GM23338 (cell line): ENCODE measurements around the gene FES. TPM values are rescaled to one million over a fixed set of nuclear protein-coding genes. Genes with fewer than 3 reads are reported as not detected.

Source experiments
- ATAC-seq: fragments of 200-7000 bp; cut with Tn5 transposase; 3 replicates; pipeline ENCODE4 v1.9.1; 2020
- DNase-seq: peaks from one replicate; pipeline ENCODE4 v3.0.0-alpha.2; 2015; ENCODE audit warnings: low spot score
- H2AFZ ChIP-seq: fragments of 200-600 bp; sonication (generic); 2 replicates; pipeline ENCODE4 v1.8.0; 2016; ENCODE audit warnings: antibody characterized with exemption, mild to moderate bottlenecking, moderate library complexity
- H3F3A ChIP-seq: fragments of 200-600 bp; sonication (generic); replicated peaks from 2 replicates; pipeline ENCODE4 v1.8.0; 2017; ENCODE audit warnings: antibody characterized with exemption, mixed run types, low read depth
- H3K27ac ChIP-seq: fragments of 200-600 bp; sonication (generic); 2 replicates; pipeline ENCODE4 v1.6.1; 2016; ENCODE audit warnings: low read depth
- H3K27me3 ChIP-seq: fragments of 200-600 bp; sonication (generic); 2 replicates; pipeline ENCODE4 v1.8.0; 2016; ENCODE audit warnings: mild to moderate bottlenecking, mixed run types, moderate library complexity; ENCODE audit not compliant: insufficient read depth
- H3K36me3 ChIP-seq: fragments of 200-600 bp; sonication (generic); 2 replicates; pipeline ENCODE4 v1.8.0; 2016; ENCODE audit warnings: mild to moderate bottlenecking; ENCODE audit not compliant: insufficient read depth
- H3K4me1 ChIP-seq: fragments of 200-600 bp; sonication (generic); 2 replicates; pipeline ENCODE4 v1.8.0; 2016; ENCODE audit warnings: mild to moderate bottlenecking, moderate library complexity; ENCODE audit not compliant: insufficient read depth
- H3K4me2 ChIP-seq: fragments of 200-600 bp; sonication (generic); 2 replicates; pipeline ENCODE4 v1.7.1; 2017; ENCODE audit warnings: mixed run types
- H3K4me3 ChIP-seq: fragments of 200-600 bp; sonication (generic); 2 replicates; pipeline ENCODE4 v1.6.1; 2016; ENCODE audit warnings: mixed run types
- H3K79me2 ChIP-seq: fragments of 200-600 bp; sonication (generic); replicated peaks from 2 replicates; pipeline ENCODE4 v1.8.0; 2017; ENCODE audit warnings: mild to moderate bottlenecking; ENCODE audit not compliant: insufficient read depth
- H3K9me2 ChIP-seq: fragments of 200-600 bp; sonication (generic); 2 replicates; pipeline ENCODE4 v1.8.0; 2017; ENCODE audit not compliant: insufficient read depth
- H4K20me1 ChIP-seq: fragments of 200-600 bp; sonication (generic); replicated peaks from 2 replicates; pipeline ENCODE4 v1.8.0; 2017; ENCODE audit warnings: mild to moderate bottlenecking; ENCODE audit not compliant: insufficient read depth
- H3K27ac Mint-ChIP-seq: 2 replicates; pipeline ENCODE4 v1.8.0; 2020; ENCODE audit warnings: inconsistent platforms, mild to moderate bottlenecking, moderate library complexity, mixed read lengths
- H3K27me3 Mint-ChIP-seq: 3 replicates; pipeline ENCODE4 v1.8.0; 2022; ENCODE audit warnings: low read depth, mild to moderate bottlenecking, moderate library complexity, mixed read lengths, inconsistent platforms; ENCODE audit not compliant: insufficient read depth, poor library complexity
- H3K36me3 Mint-ChIP-seq: 3 replicates; pipeline ENCODE4 v1.8.0; 2021; ENCODE audit warnings: low read depth, mild to moderate bottlenecking, inconsistent platforms, moderate library complexity, mixed read lengths
- H3K4me1 Mint-ChIP-seq: 3 replicates; pipeline ENCODE4 v1.8.0; 2020; ENCODE audit warnings: mild to moderate bottlenecking, inconsistent platforms, mixed read lengths
- H3K4me3 Mint-ChIP-seq: 3 replicates; pipeline ENCODE4 v1.8.0; 2021; ENCODE audit warnings: moderate library complexity, mild to moderate bottlenecking, inconsistent platforms, mixed read lengths
- H3K9me3 Mint-ChIP-seq: 3 replicates; pipeline ENCODE4 v1.8.0; 2020; ENCODE audit warnings: moderate library complexity, mild to moderate bottlenecking, inconsistent platforms, mixed read lengths
- CREB1 ChIP-seq: fragments of 250-450 bp; sonication (Bioruptor Pico); IDR thresholded peaks from 2 replicates; pipeline ENCODE4 v1.5.0; 2020; ENCODE audit warnings: low read depth, mild to moderate bottlenecking, moderate library complexity
- EZH2phosphoT487 ChIP-seq: fragments of 200-600 bp; sonication (generic); IDR thresholded peaks from one replicate; pipeline ENCODE4 v1.8.1; 2018; ENCODE audit warnings: antibody characterized with exemption; ENCODE audit not compliant: unreplicated experiment
- JUNB ChIP-seq: IDR thresholded peaks from one replicate; pipeline ENCODE4 v1.6.1; 2016; ENCODE audit warnings: antibody characterized with exemption; ENCODE audit not compliant: unreplicated experiment
- NANOG ChIP-seq: IDR thresholded peaks from 2 replicates; pipeline ENCODE4 v1.6.1; 2016; ENCODE audit warnings: antibody characterized with exemption, borderline replicate concordance
- POLR2AphosphoS5 ChIP-seq: IDR thresholded peaks from 2 replicates; pipeline ENCODE4 v1.6.1; 2016; ENCODE audit warnings: antibody characterized with exemption, low read depth
- ZNF114 ChIP-seq: fragments of 250-450 bp; sonication (Bioruptor Pico); IDR thresholded peaks from 2 replicates; pipeline ENCODE4 v1.5.0; 2020; ENCODE audit warnings: mild to moderate bottlenecking, moderate library complexity
- polyA plus RNA-seq: library from polyadenylated mRNA; unstranded; fragments of >200 nt; fragmentation: Nextera tagmentation; extraction: Ambion mirVana; gene quantifications from 2 replicates; pipeline ENCODE4 v1.2.1, GENCODE V29; 2016
- total RNA-seq: library from RNA; depleted of rRNA; stranded (reverse); fragments of >200 nt; shearing (Covaris generic); gene quantifications from 2 replicates; pipeline ENCODE4 v1.2.3, GENCODE V29; 2014
- TF ChIP-seq, protein P1 (sequence below): IDR thresholded peaks from one replicate; pipeline ENCODE4 v1.6.1; 2018; ENCODE audit warnings: antibody characterized with exemption; ENCODE audit not compliant: unreplicated experiment
- TF ChIP-seq, protein P2 (sequence below), 2 experiments: fragments of 200-600 bp in 1 of 2; sonication (generic) in 1 of 2; conservative IDR thresholded peaks; 2 replicates each; pipeline versions ENCODE4 v1.5.1 to v1.6.1; 2016 to 2017; ENCODE audit warnings: antibody characterized with exemption in 2 of 2, low read depth in 2 of 2, mild to moderate bottlenecking in 2 of 2, moderate library complexity in 1 of 2

Gene FES
- total and polyA plus RNA-seq, 2 experiments from 2014 or later, result 2.7 to 14.4 TPM

DNA sequence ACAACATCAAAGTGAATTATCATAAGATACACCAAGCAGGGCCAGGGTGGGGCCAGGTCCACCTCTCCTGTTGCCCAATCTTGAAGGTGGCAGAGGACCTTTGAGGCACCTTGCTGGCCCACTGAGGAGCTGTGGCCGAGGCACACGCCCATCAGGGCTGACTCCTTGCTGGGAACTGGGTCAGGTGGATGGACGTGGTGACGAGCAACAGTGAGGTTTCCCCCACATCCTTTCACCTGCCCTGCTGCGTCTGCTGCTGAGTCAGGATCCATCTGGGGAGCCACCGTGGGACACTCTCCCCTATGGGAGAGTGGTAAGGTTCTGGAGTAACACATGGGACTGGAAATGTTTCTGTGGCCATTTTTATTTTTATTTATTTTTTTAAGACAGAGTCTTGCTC lies 33.2 kb upstream of the FES start:
- ATAC-seq (no peak), DNase-seq (no peak)
- H3K9me3 Mint-ChIP-seq, result no peaks in the 10 kb centered on the region; the same call in 2 of the 3 replicates
- H3F3A ChIP-seq, result no peaks in the 10 kb centered on the region
- no peaks in the 10 kb centered on the region for H3K9me2 ChIP-seq
- no peak overlapping the region for H3K4me3 Mint-ChIP-seq
- H3K27ac Mint-ChIP-seq, result no peak overlapping the region
- TF ChIP-seq JUNB (no peak), ZNF114 (CRISPR knock-in tag) (no peak), POLR2AphosphoS5 (no peak)
- H3K4me1 ChIP-seq, result no peaks in the 10 kb centered on the region
- no peak overlapping the region for H3K27ac ChIP-seq
- no peaks in the 10 kb centered on the region for H3K36me3 ChIP-seq
- no peak overlapping the region for H3K4me3 ChIP-seq
- no peaks in the 10 kb centered on the region for H3K79me2 ChIP-seq
- no peaks in the 10 kb centered on the region for H3K36me3 Mint-ChIP-seq
- no peak overlapping the region for H2AFZ ChIP-seq
- no peaks in the 10 kb centered on the region for H3K27me3 ChIP-seq
- no peaks in the 10 kb centered on the region; the same call in 2 of the 3 replicates for H3K4me1 Mint-ChIP-seq
- H3K4me2 ChIP-seq, result no peak overlapping the region
- no peaks in the 10 kb centered on the region for H4K20me1 ChIP-seq
- no peaks in the 10 kb centered on the region for H3K27me3 Mint-ChIP-seq

DNA sequence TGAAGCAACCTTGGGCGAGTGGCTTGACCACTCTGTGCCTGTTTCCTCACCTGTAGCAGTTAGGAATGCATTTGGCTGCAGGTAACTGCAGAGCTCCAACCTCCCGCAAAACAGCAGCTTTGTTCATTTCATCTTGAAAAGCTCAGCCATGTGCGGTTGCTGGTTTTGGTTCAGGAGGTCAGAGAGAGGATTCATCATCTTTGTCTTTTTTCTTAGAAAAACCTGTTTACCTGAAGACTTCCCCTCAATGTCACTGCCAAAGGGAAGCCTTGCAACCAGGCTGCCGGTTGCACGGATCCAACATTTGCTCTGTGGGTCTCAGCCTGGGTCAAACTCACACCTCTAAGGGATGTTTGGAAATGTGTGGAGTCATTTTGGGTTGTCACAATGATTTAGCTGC lies 32.4 kb upstream of the FES start:
- Histone ChIP-seq H2AFZ (no peak overlapping the region), H3F3A (no peaks in the 10 kb centered on the region), H3K27me3 (no peaks in the 10 kb centered on the region), H3K4me3 (no peak overlapping the region), H3K27ac (no peak overlapping the region), H3K4me1 (no peaks in the 10 kb centered on the region), H3K9me2 (no peaks in the 10 kb centered on the region), H4K20me1 (no peaks in the 10 kb centered on the region), H3K4me2 (no peak overlapping the region), H3K79me2 (no peaks in the 10 kb centered on the region), H3K36me3 (no peaks in the 10 kb centered on the region)
- H3K9me3 Mint-ChIP-seq, result no peaks in the 10 kb centered on the region; the same call in 2 of the 3 replicates
- TF ChIP-seq POLR2AphosphoS5, result no peak
- TF ChIP-seq, protein P1, sequence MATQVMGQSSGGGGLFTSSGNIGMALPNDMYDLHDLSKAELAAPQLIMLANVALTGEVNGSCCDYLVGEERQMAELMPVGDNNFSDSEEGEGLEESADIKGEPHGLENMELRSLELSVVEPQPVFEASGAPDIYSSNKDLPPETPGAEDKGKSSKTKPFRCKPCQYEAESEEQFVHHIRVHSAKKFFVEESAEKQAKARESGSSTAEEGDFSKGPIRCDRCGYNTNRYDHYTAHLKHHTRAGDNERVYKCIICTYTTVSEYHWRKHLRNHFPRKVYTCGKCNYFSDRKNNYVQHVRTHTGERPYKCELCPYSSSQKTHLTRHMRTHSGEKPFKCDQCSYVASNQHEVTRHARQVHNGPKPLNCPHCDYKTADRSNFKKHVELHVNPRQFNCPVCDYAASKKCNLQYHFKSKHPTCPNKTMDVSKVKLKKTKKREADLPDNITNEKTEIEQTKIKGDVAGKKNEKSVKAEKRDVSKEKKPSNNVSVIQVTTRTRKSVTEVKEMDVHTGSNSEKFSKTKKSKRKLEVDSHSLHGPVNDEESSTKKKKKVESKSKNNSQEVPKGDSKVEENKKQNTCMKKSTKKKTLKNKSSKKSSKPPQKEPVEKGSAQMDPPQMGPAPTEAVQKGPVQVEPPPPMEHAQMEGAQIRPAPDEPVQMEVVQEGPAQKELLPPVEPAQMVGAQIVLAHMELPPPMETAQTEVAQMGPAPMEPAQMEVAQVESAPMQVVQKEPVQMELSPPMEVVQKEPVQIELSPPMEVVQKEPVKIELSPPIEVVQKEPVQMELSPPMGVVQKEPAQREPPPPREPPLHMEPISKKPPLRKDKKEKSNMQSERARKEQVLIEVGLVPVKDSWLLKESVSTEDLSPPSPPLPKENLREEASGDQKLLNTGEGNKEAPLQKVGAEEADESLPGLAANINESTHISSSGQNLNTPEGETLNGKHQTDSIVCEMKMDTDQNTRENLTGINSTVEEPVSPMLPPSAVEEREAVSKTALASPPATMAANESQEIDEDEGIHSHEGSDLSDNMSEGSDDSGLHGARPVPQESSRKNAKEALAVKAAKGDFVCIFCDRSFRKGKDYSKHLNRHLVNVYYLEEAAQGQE, result no peak
- TF ChIP-seq, protein P2, sequence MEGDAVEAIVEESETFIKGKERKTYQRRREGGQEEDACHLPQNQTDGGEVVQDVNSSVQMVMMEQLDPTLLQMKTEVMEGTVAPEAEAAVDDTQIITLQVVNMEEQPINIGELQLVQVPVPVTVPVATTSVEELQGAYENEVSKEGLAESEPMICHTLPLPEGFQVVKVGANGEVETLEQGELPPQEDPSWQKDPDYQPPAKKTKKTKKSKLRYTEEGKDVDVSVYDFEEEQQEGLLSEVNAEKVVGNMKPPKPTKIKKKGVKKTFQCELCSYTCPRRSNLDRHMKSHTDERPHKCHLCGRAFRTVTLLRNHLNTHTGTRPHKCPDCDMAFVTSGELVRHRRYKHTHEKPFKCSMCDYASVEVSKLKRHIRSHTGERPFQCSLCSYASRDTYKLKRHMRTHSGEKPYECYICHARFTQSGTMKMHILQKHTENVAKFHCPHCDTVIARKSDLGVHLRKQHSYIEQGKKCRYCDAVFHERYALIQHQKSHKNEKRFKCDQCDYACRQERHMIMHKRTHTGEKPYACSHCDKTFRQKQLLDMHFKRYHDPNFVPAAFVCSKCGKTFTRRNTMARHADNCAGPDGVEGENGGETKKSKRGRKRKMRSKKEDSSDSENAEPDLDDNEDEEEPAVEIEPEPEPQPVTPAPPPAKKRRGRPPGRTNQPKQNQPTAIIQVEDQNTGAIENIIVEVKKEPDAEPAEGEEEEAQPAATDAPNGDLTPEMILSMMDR (conservative IDR thresholded peaks at IDR 0.05; ENCODE audit: low read depth in 2 of 2), result no peak
- no peak for TF ChIP-seq CREB1 (CRISPR knock-in tag)
- no peak for TF ChIP-seq EZH2phosphoT487
- TF ChIP-seq NANOG, result no peak
- no peak for DNase-seq
- no peak overlapping the region for H3K4me3 Mint-ChIP-seq
- H3K36me3 Mint-ChIP-seq, result no peaks in the 10 kb centered on the region
- H3K27ac Mint-ChIP-seq, result no peak overlapping the region
- H3K27me3 Mint-ChIP-seq, result peaks cover 5% of the 10 kb centered on the region
- H3K4me1 Mint-ChIP-seq, result no peaks in the 10 kb centered on the region; the same call in 2 of the 3 replicates
- no peak for ATAC-seq
